ENCODE results near the gene CACNA1G. TPM values are rescaled to one million over a fixed set of nuclear protein-coding genes. Genes with fewer than 3 reads are reported as not detected.

CACNA1G gene
- total and polyA plus RNA-seq, 7 donors = 0.02 to 0.24 (median 0.04) TPM; not detected in 2

GRCh38 chr17:50613007-50613992, 52.8 kb downstream of the CACNA1G start:
- peak; percentile 9 for TF ChIP-seq CTCF (IDR thresholded peaks at IDR 0.05)
- WGBS, 3 donors = 52 to 60% (median 55%) methylated on average over 23 to 26 of the region's 26 CpGs

GRCh38 chr17:50614471-50615051, 54.0 kb downstream of the CACNA1G start:
- H3K27me3 ChIP-seq (ENCODE audit: insufficient read depth in 3 of 3, low read length in 2 of 3) = peaks cover 0 to 4% (median 0%) of the 10 kb centered on the region in 3 donors
- 72 to 80% (median 77%) methylated on average over 11 of the region's 11 CpGs for WGBS, 3 donors
- intact Hi-C loops (cut with DNase I) = no loop called here
- ATAC-seq (no peak), DNase-seq (no peak)
- no peak for TF ChIP-seq CTCF (IDR thresholded peaks at IDR 0.05)
- no peak overlapping the region for H3K4me3 ChIP-seq
- H3K36me3 ChIP-seq (ENCODE audit: insufficient read depth in 1 of 2, low read depth in 1 of 2) = no peaks in the 10 kb centered on the region
- H3K4me1 ChIP-seq = no peaks in the 10 kb centered on the region
- no peaks in the 10 kb centered on the region for H3K9me3 ChIP-seq
- H3K27ac ChIP-seq = no peak overlapping the region

More at GRCh38 chr17:50613007-50613992, 52.8 kb downstream of the CACNA1G start:
- intact Hi-C loops (cut with DNase I) = no loop called here
- Histone ChIP-seq H3K27me3 (ENCODE audit: insufficient read depth in 3 of 3, low read length in 2 of 3) (peaks cover 0 to 1% (median 0%) of the 10 kb centered on the region in 3 donors), H3K9me3 (no peaks in the 10 kb centered on the region), H3K36me3 (ENCODE audit: insufficient read depth in 1 of 2, low read depth in 1 of 2) (no peaks in the 10 kb centered on the region), H3K4me3 (no peak overlapping the region), H3K27ac (no peak overlapping the region), H3K4me1 (no peaks in the 10 kb centered on the region)
- DNase-seq (no peak), ATAC-seq (no peak)

GRCh38 chr17:50615828-50616227, 55.3 kb downstream of the CACNA1G start:
- no peaks in the 10 kb centered on the region for H3K36me3 ChIP-seq (ENCODE audit: insufficient read depth in 1 of 2, low read depth in 1 of 2)
- TF ChIP-seq CTCF (IDR thresholded peaks at IDR 0.05) = no peak
- no peaks in the 10 kb centered on the region for H3K4me1 ChIP-seq
- peaks cover 0 to 4% (median 0%) of the 10 kb centered on the region in 3 donors for H3K27me3 ChIP-seq (ENCODE audit: insufficient read depth in 3 of 3, low read length in 2 of 3)
- DNase-seq (no peak), ATAC-seq (no peak)
- no peak overlapping the region for H3K4me3 ChIP-seq
- H3K27ac ChIP-seq = no peak overlapping the region
- H3K9me3 ChIP-seq = no peaks in the 10 kb centered on the region
- WGBS, 3 donors = 76 to 87% (median 79%) methylated on average over 7 of the region's 7 CpGs
- intact Hi-C loops (cut with DNase I) = no loop called here

GRCh38 chr17:50618300-50618699, 57.8 kb downstream of the CACNA1G start:
- no peak for ATAC-seq
- intact Hi-C loops (cut with DNase I) = no loop called here
- no peak for DNase-seq
- Histone ChIP-seq H3K9me3 (no peaks in the 10 kb centered on the region), H3K4me3 (no peak overlapping the region), H3K27me3 (ENCODE audit: insufficient read depth in 3 of 3, low read length in 2 of 3) (peaks cover 0 to 9% (median 7%) of the 10 kb centered on the region in 3 donors), H3K4me1 (no peaks in the 10 kb centered on the region), H3K36me3 (ENCODE audit: insufficient read depth in 1 of 2, low read depth in 1 of 2) (no peaks in the 10 kb centered on the region), H3K27ac (no peak overlapping the region)
- WGBS, 3 donors = 67 to 74% (median 68%) methylated on average over 4 of the region's 4 CpGs
- TF ChIP-seq CTCF (IDR thresholded peaks at IDR 0.05) = no peak

All from psoas muscle (tissue), 8 donors.